Stimulated activated CD4-positive, alpha-beta T cell treated with anti-CD3 and anti-CD28 coated beads, Interleukin-12 subunit alpha, Interleukin-12 subunit beta, amount 100 ng/mL, for 4 hours (primary cell): ENCODE data around the gene SBK3.
"Not testable (repeated sequence)": the region's sequence is repeated elsewhere in the genome, so short reads cannot be mapped to it uniquely, and the experiment has no call there.

Source experiments
- DNase-seq: peaks from one replicate; pipeline ENCODE4 v3.0.0-alpha.2; 2020

Gene SBK3

GRCh38 chr19:55573929-55574328 is 28.6 kb upstream of the SBK3 start:
- not testable (repeated sequence) for DNase-seq

GRCh38 chr19:55569477-55569876 is 24.1 kb upstream of the SBK3 start:
- DNase-seq: not testable (repeated sequence)

GRCh38 chr19:55567708-55568328 is 22.5 kb upstream of the SBK3 start:
- DNase-seq: no peak

GRCh38 chr19:55566823-55567222 is 21.5 kb upstream of the SBK3 start:
- DNase-seq: no peak

- DNase-seq: no peak
Observed at GRCh38 chr19:55563261-55563690, 17.9 kb upstream of the SBK3 start.

- no peak for DNase-seq
Observed at GRCh38 chr19:55559684-55560083, 14.3 kb upstream of the SBK3 start.

GRCh38 chr19:55554741-55555152 is 9.4 kb upstream of the SBK3 start:
- DNase-seq: no peak

- DNase-seq: no peak
Observed at GRCh38 chr19:55554302-55554701, 9.0 kb upstream of the SBK3 start.

- no peak for DNase-seq
Observed at GRCh38 chr19:55553217-55554182, 8.2 kb upstream of the SBK3 start.

GRCh38 chr19:55552620-55553019 is 7.3 kb upstream of the SBK3 start:
- DNase-seq: no peak

GRCh38 chr19:55552206-55552605 is 6.9 kb upstream of the SBK3 start:
- DNase-seq: no peak

GRCh38 chr19:55550321-55550650 is 4.9 kb upstream of the SBK3 start:
- DNase-seq: no peak

GRCh38 chr19:55549500-55550320 is 4.4 kb upstream of the SBK3 start:
- no peak for DNase-seq

- DNase-seq: no peak
Observed at GRCh38 chr19:55546822-55547614, 1.7 kb upstream of the SBK3 start.

- no peak for DNase-seq
Observed at GRCh38 chr19:55546011-55546410, 668 bp upstream of the SBK3 start.

GRCh38 chr19:55544776-55545439 is 435 bp downstream of the SBK3 start:
- DNase-seq: no peak

GRCh38 chr19:55544014-55544413 is 1.3 kb downstream of the SBK3 start:
- DNase-seq: no peak

- no peak for DNase-seq
Observed at GRCh38 chr19:55543567-55543966, 1.8 kb downstream of the SBK3 start.

- no peak for DNase-seq
Observed at GRCh38 chr19:55542292-55542855, 3.0 kb downstream of the SBK3 start.

GRCh38 chr19:55541091-55541490 is 4.3 kb downstream of the SBK3 start:
- no peak for DNase-seq

- DNase-seq: no peak
Observed at GRCh38 chr19:55540619-55541018, 4.7 kb downstream of the SBK3 start.
